ENCODE data around the gene CIB1.
A peak's percentile ranks its signal among the peaks of the same experiment; 100 is the strongest.

Gene CIB1

GRCh38 chr15:90231028-90232017 lies 2.4 kb downstream of the CIB1 start:
- DNase-seq = peak; percentile 90
- H3K36me3 Mint-ChIP-seq = peaks cover 35% of the 10 kb centered on the region
- H3K4me1 Mint-ChIP-seq = peaks cover 60% of the 10 kb centered on the region
- peak overlapping the region; percentile 92 for H3K27ac Mint-ChIP-seq
- H3K4me3 Mint-ChIP-seq = peak overlapping the region; percentile 88
- CTCF ChIA-PET = interaction anchor here (0.7 to 2.5 kb wide), 6 partner anchors 10 to 700 kb away, joined by 3 to 8 read pairs (median 4); partner anchors contain the start of gene SEMA4B
- H3K9me3 Mint-ChIP-seq = no peaks in the 10 kb centered on the region
- H3K27me3 Mint-ChIP-seq = no peaks in the 10 kb centered on the region

DNA sequence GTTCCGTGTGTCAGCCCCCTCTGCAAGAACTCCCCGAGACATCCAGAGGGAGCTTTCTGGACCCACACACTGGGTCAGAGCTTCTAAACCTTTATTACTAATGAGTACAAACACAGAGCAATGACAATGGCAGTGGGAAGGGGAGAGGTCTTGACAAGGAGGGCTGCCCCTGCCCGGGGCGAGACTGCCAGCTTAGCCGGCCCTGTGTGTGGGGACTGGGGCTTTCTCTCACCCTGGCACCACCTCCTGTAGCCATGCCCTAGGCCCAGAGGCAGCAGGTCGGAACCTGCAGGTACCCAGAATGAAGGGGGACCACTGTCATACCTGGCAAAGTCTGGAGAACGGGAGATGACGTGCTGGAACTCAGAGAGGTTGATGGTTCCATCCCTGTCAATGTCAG lies 3.1 kb downstream of the CIB1 start:
- peaks cover 33% of the 10 kb centered on the region for H3K36me3 Mint-ChIP-seq
- DNase-seq = no peak
- H3K4me3 Mint-ChIP-seq = peak overlapping the region; percentile 88
- H3K27ac Mint-ChIP-seq = peak overlapping the region; percentile 92
- H3K27me3 Mint-ChIP-seq = no peaks in the 10 kb centered on the region
- H3K9me3 Mint-ChIP-seq = no peaks in the 10 kb centered on the region
- CTCF ChIA-PET = interaction anchor here (0.7 to 1.5 kb wide), 4 partner anchors 9 to 701 kb away, joined by 3 to 5 read pairs (median 4); no protein-coding TSS in a partner anchor
- peaks cover 54% of the 10 kb centered on the region for H3K4me1 Mint-ChIP-seq

GRCh38 chr15:90230071-90230494 lies 3.7 kb downstream of the CIB1 start:
- peak overlapping the region; percentile 33 for H3K27ac Mint-ChIP-seq
- DNase-seq = no peak
- H3K4me3 Mint-ChIP-seq = peak overlapping the region; percentile 88
- H3K9me3 Mint-ChIP-seq = no peaks in the 10 kb centered on the region
- H3K4me1 Mint-ChIP-seq = peaks cover 51% of the 10 kb centered on the region
- H3K36me3 Mint-ChIP-seq = peaks cover 33% of the 10 kb centered on the region
- CTCF ChIA-PET = interaction anchor here (1.0 to 1.2 kb wide), 3 partner anchors 8 to 702 kb away, joined by 3 to 5 read pairs (median 4); no protein-coding TSS in a partner anchor
- H3K27me3 Mint-ChIP-seq = no peaks in the 10 kb centered on the region

DNA sequence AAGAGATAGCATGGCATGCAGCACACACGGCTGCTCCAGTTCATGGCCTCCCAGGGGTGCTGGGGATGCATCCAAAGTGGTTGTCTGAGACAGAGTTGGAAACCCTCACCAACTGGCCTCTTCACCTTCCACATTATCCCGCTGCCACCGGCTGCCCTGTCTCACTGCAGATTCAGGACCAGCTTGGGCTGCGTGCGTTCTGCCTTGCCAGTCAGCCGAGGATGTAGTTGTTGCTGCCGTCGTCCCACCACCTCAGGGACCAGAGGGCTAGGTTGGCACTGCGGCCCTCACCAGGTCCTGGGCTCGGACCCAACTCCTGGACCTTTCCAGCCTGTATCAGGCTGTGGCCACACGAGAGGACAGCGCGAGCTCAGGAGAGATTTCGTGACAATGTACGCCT lies 4.8 kb downstream of the CIB1 start:
- H3K27ac Mint-ChIP-seq = no peak overlapping the region
- peaks cover 42% of the 10 kb centered on the region for H3K4me1 Mint-ChIP-seq
- CTCF ChIA-PET = interaction anchor here (2.9 kb wide), 1 partner anchor 11 kb away, joined by 12 read pairs; no protein-coding TSS in a partner anchor
- H3K36me3 Mint-ChIP-seq = peaks cover 40% of the 10 kb centered on the region
- no peaks in the 10 kb centered on the region for H3K27me3 Mint-ChIP-seq
- no peak for DNase-seq
- H3K4me3 Mint-ChIP-seq = no peak overlapping the region
- H3K9me3 Mint-ChIP-seq = no peaks in the 10 kb centered on the region

- peaks cover 42% of the 10 kb centered on the region for H3K4me1 Mint-ChIP-seq
- no peak overlapping the region for H3K4me3 Mint-ChIP-seq
- no peak overlapping the region for H3K27ac Mint-ChIP-seq
- H3K27me3 Mint-ChIP-seq = no peaks in the 10 kb centered on the region
- no peak for DNase-seq
- H3K9me3 Mint-ChIP-seq = no peaks in the 10 kb centered on the region
- CTCF ChIA-PET = interaction anchor here (1.6 to 2.9 kb wide), 2 partner anchors 10 to 84 kb away, joined by 4 to 12 read pairs; no protein-coding TSS in a partner anchor
- H3K36me3 Mint-ChIP-seq = peaks cover 45% of the 10 kb centered on the region
Measured at GRCh38 chr15:90227816-90228772, 5.6 kb downstream of the CIB1 start.

DNA sequence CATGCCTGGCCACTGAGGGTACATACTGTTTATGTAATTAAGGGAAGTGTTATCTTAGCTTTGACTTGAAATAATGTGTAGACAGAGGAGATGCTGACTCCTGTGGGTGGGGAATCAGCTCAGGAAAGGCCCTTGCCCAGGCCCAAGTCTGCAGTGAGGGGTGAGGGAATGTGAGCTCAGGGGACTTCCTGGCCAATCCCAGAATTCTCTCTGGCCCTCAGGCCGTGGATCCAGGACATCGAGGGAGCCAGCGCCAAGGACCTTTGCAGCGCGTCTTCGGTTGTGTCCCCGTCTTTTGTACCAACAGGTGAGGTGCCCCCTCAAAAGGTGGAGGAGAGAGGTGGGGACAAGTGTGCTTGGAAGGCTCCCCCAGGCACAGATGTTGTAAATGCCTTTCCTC lies 6.4 kb downstream of the CIB1 start:
- Mint-ChIP-seq H3K4me3 (no peak overlapping the region), H3K36me3 (peaks cover 44% of the 10 kb centered on the region), H3K27ac (no peak overlapping the region), H3K27me3 (no peaks in the 10 kb centered on the region), H3K9me3 (no peaks in the 10 kb centered on the region), H3K4me1 (peaks cover 35% of the 10 kb centered on the region)
- no peak for DNase-seq
- CTCF ChIA-PET = interaction anchor here (1.6 to 2.9 kb wide), 2 partner anchors 9 to 84 kb away, joined by 4 to 12 read pairs; no protein-coding TSS in a partner anchor

GRCh38 chr15:90225504-90226234 lies 8.1 kb downstream of the CIB1 start:
- Mint-ChIP-seq H3K27me3 (no peaks in the 10 kb centered on the region), H3K4me3 (no peak overlapping the region), H3K36me3 (peaks cover 37% of the 10 kb centered on the region), H3K4me1 (peaks cover 18% of the 10 kb centered on the region), H3K27ac (no peak overlapping the region), H3K9me3 (no peaks in the 10 kb centered on the region)
- DNase-seq = no peak
- CTCF ChIA-PET = no interaction called here

DNA sequence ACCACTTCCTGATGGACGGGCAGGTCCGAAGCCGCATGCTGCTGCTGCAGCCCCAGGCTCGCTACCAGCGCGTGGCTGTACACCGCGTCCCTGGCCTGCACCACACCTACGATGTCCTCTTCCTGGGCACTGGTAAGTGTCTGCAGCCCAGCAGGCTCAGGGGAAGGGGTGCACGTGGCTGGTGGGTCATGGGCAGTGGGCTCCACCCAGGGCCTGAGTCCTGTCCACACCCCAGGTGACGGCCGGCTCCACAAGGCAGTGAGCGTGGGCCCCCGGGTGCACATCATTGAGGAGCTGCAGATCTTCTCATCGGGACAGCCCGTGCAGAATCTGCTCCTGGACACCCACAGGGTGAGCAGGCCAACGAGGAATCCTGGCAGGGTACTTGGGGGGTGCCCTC lies 8.7 kb downstream of the CIB1 start:
- CTCF ChIA-PET = no interaction called here

GRCh38 chr15:90223441-90224165 lies 10.1 kb downstream of the CIB1 start:
- Mint-ChIP-seq H3K9me3 (no peaks in the 10 kb centered on the region), H3K4me1 (peaks cover 9% of the 10 kb centered on the region), H3K27ac (no peak overlapping the region), H3K36me3 (peaks cover 23% of the 10 kb centered on the region), H3K4me3 (no peak overlapping the region), H3K27me3 (no peaks in the 10 kb centered on the region)
- CTCF ChIA-PET = no interaction called here
- no peak for DNase-seq

More for the DNA sequence above, 8.7 kb downstream of the CIB1 start:
- Mint-ChIP-seq H3K9me3 (no peaks in the 10 kb centered on the region), H3K4me3 (no peak overlapping the region), H3K27ac (no peak overlapping the region), H3K27me3 (no peaks in the 10 kb centered on the region), H3K36me3 (peaks cover 37% of the 10 kb centered on the region), H3K4me1 (peaks cover 12% of the 10 kb centered on the region)
- DNase-seq = no peak

- no peaks in the 10 kb centered on the region for H3K27me3 Mint-ChIP-seq
- peaks cover 9% of the 10 kb centered on the region for H3K4me1 Mint-ChIP-seq
- H3K36me3 Mint-ChIP-seq = peaks cover 23% of the 10 kb centered on the region
- CTCF ChIA-PET = interaction anchor here (0.6 to 1.9 kb wide), 7 partner anchors 10 to 80 kb away, joined by 3 to 17 read pairs (median 3); no protein-coding TSS in a partner anchor
- H3K27ac Mint-ChIP-seq = no peak overlapping the region
- no peak for DNase-seq
- no peak overlapping the region for H3K4me3 Mint-ChIP-seq
- no peaks in the 10 kb centered on the region for H3K9me3 Mint-ChIP-seq
Measured at GRCh38 chr15:90222547-90222946, 11.2 kb downstream of the CIB1 start.

- CTCF ChIA-PET = interaction anchor here (0.8 to 1.9 kb wide), 18 partner anchors 8 to 323 kb away, joined by 3 to 17 read pairs (median 4); no protein-coding TSS in a partner anchor
- H3K27ac Mint-ChIP-seq = no peak overlapping the region
- peak; percentile 51 for DNase-seq
- H3K4me3 Mint-ChIP-seq = no peak overlapping the region
- H3K27me3 Mint-ChIP-seq = no peaks in the 10 kb centered on the region
- H3K9me3 Mint-ChIP-seq = no peaks in the 10 kb centered on the region
- peaks cover 12% of the 10 kb centered on the region for H3K4me1 Mint-ChIP-seq
- H3K36me3 Mint-ChIP-seq = peaks cover 18% of the 10 kb centered on the region
Measured at GRCh38 chr15:90221246-90221900, 12.4 kb downstream of the CIB1 start.

DNA sequence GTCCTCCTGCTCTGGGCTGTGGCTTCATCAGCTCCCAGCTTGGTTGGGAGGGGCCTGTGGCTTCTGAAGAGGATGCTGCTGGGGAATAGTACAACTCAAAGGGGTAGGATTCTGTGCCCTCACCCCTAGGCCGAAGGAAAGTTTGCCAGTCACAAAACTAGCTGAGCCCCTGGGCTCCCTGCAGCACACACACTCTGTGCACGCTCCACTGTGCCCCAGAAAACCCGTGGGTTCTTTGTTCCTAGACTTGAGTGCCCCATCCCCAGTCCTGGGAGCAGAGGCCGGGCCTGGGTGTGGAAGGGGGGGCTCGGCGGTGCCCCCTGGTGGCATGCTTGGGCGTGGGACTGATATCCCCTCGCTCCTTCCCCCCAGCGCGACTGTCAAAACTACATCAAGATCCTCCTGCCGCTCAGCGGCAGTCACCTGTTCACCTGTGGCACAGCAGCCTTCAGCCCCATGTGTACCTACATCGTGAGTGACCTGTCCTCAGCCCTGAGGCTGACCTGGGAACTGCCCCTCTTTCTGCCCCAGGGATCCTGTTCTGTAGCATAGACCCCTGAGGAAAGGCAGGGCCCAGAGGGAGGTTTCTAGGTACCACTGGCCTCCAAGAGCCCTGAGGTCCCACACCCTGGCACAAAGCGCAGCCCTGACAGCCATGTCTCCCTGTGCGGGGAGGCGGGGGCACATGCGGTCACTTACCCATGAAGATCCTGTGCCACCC lies 14.2 kb downstream of the CIB1 start:
- no peaks in the 10 kb centered on the region for H3K27me3 Mint-ChIP-seq
- peak; percentile 69 for DNase-seq
- H3K27ac Mint-ChIP-seq = no peak overlapping the region
- H3K4me3 Mint-ChIP-seq = no peak overlapping the region
- peaks cover 15% of the 10 kb centered on the region for H3K36me3 Mint-ChIP-seq
- CTCF ChIA-PET = interaction anchor here (0.7 to 3.5 kb wide), 13 partner anchors 8 to 75 kb away, joined by 3 to 25 read pairs (median 4); partner anchors contain the start of gene SEMA4B
- no peaks in the 10 kb centered on the region for H3K9me3 Mint-ChIP-seq
- H3K4me1 Mint-ChIP-seq = peaks cover 18% of the 10 kb centered on the region

Data from activated naive CD4-positive, alpha-beta T cell treated with anti-CD3 and anti-CD28 coated beads, Interleukin-2, amount 10 ng/mL, durations not matched to agents 7 days and 5 days (primary cell).